Measurements from ENCODE around the gene CEP78. TPM values are rescaled to one million over a fixed set of nuclear protein-coding genes. Genes with fewer than 3 reads are reported as not detected.

CEP78 gene
- total and polyA plus RNA-seq, 7 donors: 1.8 to 4.3 (median 3.0) TPM

GRCh38 chr9:78261403-78262001 is 25.6 kb downstream of the CEP78 start:
- intact Hi-C loops (cut with DNase I): loop anchor here in 1 of 2 donors (5.0 kb wide), 1 partner anchor 106 kb away; no protein-coding TSS in a partner anchor
- WGBS, 3 donors: 41 to 49% (median 47%) methylated on average over 2 of the region's 2 CpGs
- H3K9me3 ChIP-seq: no peaks in the 10 kb centered on the region
- DNase-seq: no peak
- peak; percentile 70 for TF ChIP-seq CTCF (IDR thresholded peaks at IDR 0.05)
- no peaks in the 10 kb centered on the region for H3K27me3 ChIP-seq (ENCODE audit: insufficient read depth in 3 of 3, low read length in 2 of 3)
- H3K4me1 ChIP-seq: no peaks in the 10 kb centered on the region
- H3K27ac ChIP-seq: no peak overlapping the region
- no peak for ATAC-seq
- peaks cover 0 to 18% of the 10 kb centered on the region in 2 donors for H3K36me3 ChIP-seq (ENCODE audit: insufficient read depth in 1 of 2, low read depth in 1 of 2)
- no peak overlapping the region for H3K4me3 ChIP-seq

- Histone ChIP-seq H3K4me3 (no peak overlapping the region), H3K27ac (no peak overlapping the region), H3K36me3 (ENCODE audit: insufficient read depth in 1 of 2, low read depth in 1 of 2) (peaks cover 0 to 30% of the 10 kb centered on the region in 2 donors), H3K9me3 (no peaks in the 10 kb centered on the region), H3K27me3 (ENCODE audit: insufficient read depth in 3 of 3, low read length in 2 of 3) (no peaks in the 10 kb centered on the region), H3K4me1 (no peaks in the 10 kb centered on the region)
- TF ChIP-seq CTCF (IDR thresholded peaks at IDR 0.05): no peak
- intact Hi-C loops (cut with DNase I): loop anchor here in 1 of 2 donors (5.0 kb wide), 1 partner anchor 105 kb away; no protein-coding TSS in a partner anchor
- WGBS, 3 donors: 83 to 86% (median 83%) methylated on average over 2 of the region's 2 CpGs
- ATAC-seq (no peak), DNase-seq (no peak)
Measured at GRCh38 chr9:78262655-78263054, 26.8 kb downstream of the CEP78 start.

- Histone ChIP-seq H3K9me3 (no peaks in the 10 kb centered on the region), H3K4me1 (no peaks in the 10 kb centered on the region), H3K27me3 (ENCODE audit: insufficient read depth in 3 of 3, low read length in 2 of 3) (no peaks in the 10 kb centered on the region), H3K36me3 (ENCODE audit: insufficient read depth in 1 of 2, low read depth in 1 of 2) (peaks cover 0 to 53% of the 10 kb centered on the region in 2 donors), H3K27ac (no peak overlapping the region), H3K4me3 (no peak overlapping the region)
- no peak for TF ChIP-seq CTCF (IDR thresholded peaks at IDR 0.05)
- intact Hi-C loops (cut with DNase I): no loop called here
- WGBS, 3 donors: 96 to 97% (median 97%) methylated on average over 4 of the region's 4 CpGs
- ATAC-seq: no peak
- DNase-seq: no peak
Measured at GRCh38 chr9:78267889-78268288, 32.0 kb downstream of the CEP78 start.

GRCh38 chr9:78269784-78270183 is 33.9 kb downstream of the CEP78 start:
- intact Hi-C loops (cut with DNase I): no loop called here
- no peaks in the 10 kb centered on the region for H3K9me3 ChIP-seq

More at GRCh38 chr9:78269784-78270183, 33.9 kb downstream of the CEP78 start:
- no peak for ATAC-seq
- Histone ChIP-seq H3K4me1 (no peaks in the 10 kb centered on the region), H3K27me3 (ENCODE audit: insufficient read depth in 3 of 3, low read length in 2 of 3) (no peaks in the 10 kb centered on the region), H3K27ac (no peak overlapping the region), H3K36me3 (ENCODE audit: insufficient read depth in 1 of 2, low read depth in 1 of 2) (peaks cover 0 to 52% of the 10 kb centered on the region in 2 donors), H3K4me3 (no peak overlapping the region)
- TF ChIP-seq CTCF (IDR thresholded peaks at IDR 0.05): no peak
- no peak for DNase-seq
